Endothelial cell of umbilical vein (primary cell): ENCODE data around the gene TNFSF13. TPM values are rescaled to one million over a fixed set of nuclear protein-coding genes. Genes with fewer than 3 reads are reported as not detected.

Experiments used
- BruUV-seq: library from RNA; stranded (reverse); fragments of 400-500 nt; replicated peaks from 2 replicates; lab custom pipeline; 2021; lab: Mats Ljungman, UMichigan
- CTCF ChIA-PET: fragments of 300-600, 350-600 bp; sonication (Branson Sonifier 250); formaldehyde crosslinking; loops from one replicate; lab custom pipeline; 2021; ENCODE audit warnings: antibody characterized with exemption, inconsistent platforms; lab: Charles Lee
- POLR2A ChIA-PET: fragments of 300-600, 350-600 bp; sonication (Branson Sonifier 250); formaldehyde crosslinking; loops from one replicate; lab custom pipeline; 2021; ENCODE audit warnings: antibody characterized with exemption, inconsistent platforms; lab: Charles Lee
- DNase-seq: peaks from one replicate; pipeline ENCODE4 v3.0.0-alpha.2; 2011; ENCODE audit warnings: low read depth, low spot score
- FAIRE-seq: peaks from 2 replicates; lab custom pipeline; 2011; peaks lifted over from hg19 to GRCh38; lab: Jason Lieb, UNC
- H2AFZ ChIP-seq: 2 replicates; pipeline ENCODE4 v1.6.0; 2012; ENCODE audit warnings: low read depth, low read length, control low read depth, inconsistent platforms
- H3K27ac ChIP-seq: 2 replicates; pipeline ENCODE4 v1.5.1; 2011; ENCODE audit warnings: low read depth, mild to moderate bottlenecking, control low read depth, low read length, moderate library complexity; ENCODE audit not compliant: insufficient read depth
- H3K27me3 ChIP-seq, 2 experiments: 2 replicates each; pipeline versions ENCODE4 v1.6.0 to v1.6.1; 2011; ENCODE audit warnings: low read length in 2 of 2, mixed read lengths in 1 of 2; ENCODE audit not compliant: control insufficient read depth in 2 of 2, insufficient read depth in 2 of 2
- H3K36me3 ChIP-seq, 2 experiments: 2 replicates in 1 of 2; 3 replicates in 1 of 2; pipeline ENCODE4 v1.5.1; 2011; ENCODE audit warnings: low read length in 2 of 2, mild to moderate bottlenecking in 1 of 2, moderate library complexity in 1 of 2; ENCODE audit not compliant: control insufficient read depth in 2 of 2, insufficient read depth in 2 of 2; ENCODE audit errors: extremely low read depth in 1 of 2
- H3K4me1 ChIP-seq: 3 replicates; pipeline ENCODE4 v1.5.1; 2011; ENCODE audit warnings: mild to moderate bottlenecking, low read length; ENCODE audit not compliant: control insufficient read depth, insufficient read depth; ENCODE audit errors: extremely low read depth
- H3K4me2 ChIP-seq: 2 replicates; pipeline ENCODE4 v1.6.1; 2011; ENCODE audit warnings: low read length, control low read depth, mixed read lengths; ENCODE audit not compliant: insufficient read depth
- H3K4me3 ChIP-seq, 3 experiments: fragments of 200-600 bp in 1 of 3; sonication (generic), shearing (Covaris generic) in 1 of 3; replicated peaks in 1 of 3; 2 replicates each; pipeline ENCODE4 v1.5.1; 2011 to 2016; ENCODE audit warnings: control low read depth in 3 of 3, low read length in 3 of 3, mild to moderate bottlenecking in 2 of 3, inconsistent platforms in 1 of 3, low read depth in 1 of 3, moderate library complexity in 1 of 3; ENCODE audit not compliant: insufficient read depth in 1 of 3
- H3K79me2 ChIP-seq: 2 replicates; pipeline ENCODE4 v1.6.0; 2012; ENCODE audit warnings: low read length, inconsistent platforms; ENCODE audit not compliant: control insufficient read depth, insufficient read depth
- H3K9ac ChIP-seq: replicated peaks from 2 replicates; pipeline ENCODE3; 2011; ENCODE audit warnings: low read length, control low read depth; ENCODE audit not compliant: insufficient read depth; ENCODE audit errors: extremely low read depth
- H3K9me1 ChIP-seq: replicated peaks from 3 replicates; pipeline ENCODE4 v1.6.0; 2011; ENCODE audit warnings: mild to moderate bottlenecking, low read length; ENCODE audit not compliant: control insufficient read depth, insufficient read depth; ENCODE audit errors: extremely low read depth
- H3K9me3 ChIP-seq: replicated peaks from 2 replicates; pipeline ENCODE4 v1.5.1; 2012; ENCODE audit warnings: low read length, inconsistent platforms; ENCODE audit not compliant: control insufficient read depth, insufficient read depth
- H4K20me1 ChIP-seq: replicated peaks from 2 replicates; pipeline ENCODE3; 2011; ENCODE audit warnings: mild to moderate bottlenecking, low read length; ENCODE audit not compliant: control insufficient read depth, insufficient read depth; ENCODE audit errors: extremely low read depth
- EZH2 ChIP-seq: IDR thresholded peaks from 2 replicates; pipeline ENCODE4 v1.6.1; 2012; ENCODE audit warnings: borderline replicate concordance, low read depth, mild to moderate bottlenecking, moderate library complexity, low read length, inconsistent platforms; ENCODE audit not compliant: severe bottlenecking
- FOS ChIP-seq: IDR thresholded peaks from 2 replicates; pipeline ENCODE4 v1.6.1; 2011; ENCODE audit warnings: mild to moderate bottlenecking, low read length, moderate library complexity, borderline replicate concordance; ENCODE audit not compliant: insufficient read depth
- GATA2 ChIP-seq: IDR thresholded peaks from 2 replicates; pipeline ENCODE4 v1.7.0; 2011; ENCODE audit warnings: low read depth, mild to moderate bottlenecking, moderate library complexity, mixed read lengths, low read length; ENCODE audit not compliant: insufficient read length, insufficient read depth
- JUN ChIP-seq: IDR thresholded peaks from 2 replicates; pipeline ENCODE4 v1.6.1; 2011; ENCODE audit warnings: borderline replicate concordance, low read depth; ENCODE audit not compliant: insufficient read length, insufficient read depth
- MAX ChIP-seq: IDR thresholded peaks from 2 replicates; pipeline ENCODE4 v1.6.1; 2011; ENCODE audit not compliant: insufficient read depth, insufficient read length
- MYC ChIP-seq: IDR thresholded peaks from one replicate; pipeline ENCODE4 v1.6.1; 2011; ENCODE audit warnings: mild to moderate bottlenecking, low read depth, low read length
- POLR2A ChIP-seq: IDR thresholded peaks from 2 replicates; pipeline ENCODE4 v1.6.1; 2012; ENCODE audit warnings: low read depth, mild to moderate bottlenecking, control low read depth, low read length
- POLR2AphosphoS5 ChIP-seq: IDR thresholded peaks from 2 replicates; pipeline ENCODE4 v1.6.1; 2012; ENCODE audit warnings: low read depth, mild to moderate bottlenecking, control low read depth, low read length, moderate library complexity; ENCODE audit not compliant: insufficient read depth
- dilution Hi-C: fragments of 300-500 bp; cut with MboI; formaldehyde crosslinking; loops from one replicate; pipeline ENCODE4 v1.15.0; 2019; ENCODE audit warnings: low sequenced_read_pairs; ENCODE audit not compliant: extremely low pct_ligation_motif_present
- intact Hi-C: fragments of 100-400 bp; cut with micrococcal nuclease; formaldehyde crosslinking; loops from one replicate; pipeline ENCODE4 v1.10.0; 2022
- polyA plus RNA-seq, 4 experiments: library from polyadenylated mRNA; depleted of rRNA in 3 of 4; stranded (reverse) in 3 of 4; unstranded in 1 of 4; fragments of >200 nt; gene quantifications; 2 replicates each; pipeline versions ENCODE4 v1.2.1 to v1.2.3, GENCODE V29; 2011 to 2012; ENCODE audit warnings: missing spikeins in 1 of 4
- total RNA-seq: library from RNA; stranded (reverse); gene quantifications from 2 replicates; pipeline ENCODE4 v1.2.3, GENCODE V29; 2021
- TF ChIP-seq, protein P1 (sequence below), 2 donors: IDR thresholded peaks; 1 replicate in 1 of 2; 2 replicates in 1 of 2; pipeline ENCODE4 v1.5.1; 2011; ENCODE audit warnings: low read length in 2 of 2, mild to moderate bottlenecking in 2 of 2, moderate library complexity in 2 of 2, control low read depth in 1 of 2, inconsistent platforms in 1 of 2, low read depth in 1 of 2; ENCODE audit not compliant: insufficient read depth in 1 of 2; ENCODE audit errors: extremely low read depth in 1 of 2

Gene TNFSF13
- total and polyA plus RNA-seq, 2 donors (not counting 3 experiments of a cell fraction or from before 2014, with no cell fraction given): 3.6 to 5.4 TPM

DNA sequence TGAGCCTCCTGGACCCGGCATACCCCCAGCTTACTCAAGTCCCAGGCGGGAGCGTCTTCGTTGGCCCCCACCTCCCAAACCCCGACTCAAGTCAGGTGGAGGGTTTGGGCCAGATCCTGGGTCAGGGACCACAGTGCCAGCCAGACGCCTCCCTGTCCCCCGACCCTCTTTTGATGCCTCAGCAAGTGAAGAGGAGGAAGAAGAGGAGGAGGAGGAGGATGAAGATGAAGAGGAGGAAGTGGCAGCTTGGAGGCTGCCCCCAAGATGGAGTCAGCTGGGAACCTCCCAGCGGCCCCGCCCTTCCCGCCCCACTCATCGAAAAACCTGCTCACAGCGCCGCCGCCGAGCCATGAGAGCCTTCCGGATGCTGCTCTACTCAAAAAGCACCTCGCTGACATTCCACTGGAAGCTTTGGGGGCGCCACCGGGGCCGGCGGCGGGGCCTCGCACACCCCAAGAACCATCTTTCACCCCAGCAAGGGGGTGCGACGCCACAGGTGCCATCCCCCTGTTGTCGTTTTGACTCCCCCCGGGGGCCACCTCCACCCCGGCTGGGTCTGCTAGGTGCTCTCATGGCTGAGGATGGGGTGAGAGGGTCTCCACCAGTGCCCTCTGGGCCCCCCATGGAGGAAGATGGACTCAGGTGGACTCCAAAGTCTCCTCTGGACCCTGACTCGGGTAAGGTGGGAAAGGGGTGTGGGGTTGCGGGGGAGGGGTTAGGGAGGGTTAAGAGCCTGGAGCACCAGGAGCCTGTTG lies 4.7 kb downstream of the TNFSF13 start:
- H3K9me1 ChIP-seq: no peaks in the 10 kb centered on the region
- no peaks in the 10 kb centered on the region for H4K20me1 ChIP-seq
- intact Hi-C loops: no loop called here
- no peak overlapping the region for H2AFZ ChIP-seq
- no peaks in the 10 kb centered on the region for H3K9me3 ChIP-seq
- no TSS peak for BruUV-seq
- no peaks in the 10 kb centered on the region for H3K27me3 ChIP-seq
- POLR2A ChIA-PET: interaction anchor here (0.6 kb wide), 1 partner anchor 16 kb away, joined by 4 read pairs; no protein-coding TSS in a partner anchor
- no peak for TF ChIP-seq GATA2
- TF ChIP-seq JUN: no peak
- TF ChIP-seq POLR2A: no peak
- TF ChIP-seq, protein P1, sequence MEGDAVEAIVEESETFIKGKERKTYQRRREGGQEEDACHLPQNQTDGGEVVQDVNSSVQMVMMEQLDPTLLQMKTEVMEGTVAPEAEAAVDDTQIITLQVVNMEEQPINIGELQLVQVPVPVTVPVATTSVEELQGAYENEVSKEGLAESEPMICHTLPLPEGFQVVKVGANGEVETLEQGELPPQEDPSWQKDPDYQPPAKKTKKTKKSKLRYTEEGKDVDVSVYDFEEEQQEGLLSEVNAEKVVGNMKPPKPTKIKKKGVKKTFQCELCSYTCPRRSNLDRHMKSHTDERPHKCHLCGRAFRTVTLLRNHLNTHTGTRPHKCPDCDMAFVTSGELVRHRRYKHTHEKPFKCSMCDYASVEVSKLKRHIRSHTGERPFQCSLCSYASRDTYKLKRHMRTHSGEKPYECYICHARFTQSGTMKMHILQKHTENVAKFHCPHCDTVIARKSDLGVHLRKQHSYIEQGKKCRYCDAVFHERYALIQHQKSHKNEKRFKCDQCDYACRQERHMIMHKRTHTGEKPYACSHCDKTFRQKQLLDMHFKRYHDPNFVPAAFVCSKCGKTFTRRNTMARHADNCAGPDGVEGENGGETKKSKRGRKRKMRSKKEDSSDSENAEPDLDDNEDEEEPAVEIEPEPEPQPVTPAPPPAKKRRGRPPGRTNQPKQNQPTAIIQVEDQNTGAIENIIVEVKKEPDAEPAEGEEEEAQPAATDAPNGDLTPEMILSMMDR (IDR thresholded peaks at IDR 0.05; ENCODE audit: extremely low read depth in 1 of 2, insufficient read depth in 1 of 2, low read depth in 1 of 2, low read length in 2 of 2): no peak
- TF ChIP-seq POLR2AphosphoS5: no peak
- no peak for TF ChIP-seq MAX
- TF ChIP-seq EZH2: no peak
- TF ChIP-seq MYC: no peak
- no peak for TF ChIP-seq FOS
- no peak for DNase-seq
- peak overlapping the region; percentile 67 for H3K9ac ChIP-seq
- H3K36me3 ChIP-seq: peaks cover 8 to 19% of the 10 kb centered on the region in 2 experiments
- dilution Hi-C loops: no loop called here
- H3K4me3 ChIP-seq: no peak overlapping the region
- peaks cover 39% of the 10 kb centered on the region for H3K79me2 ChIP-seq
- H3K27ac ChIP-seq: no peak overlapping the region
- CTCF ChIA-PET: interaction anchor here (5.6 to 6.7 kb wide), 2 partner anchors 25 to 48 kb away, joined by 61 to 314 read pairs; partner anchors contain the start of gene SOX15
- peaks cover 26% of the 10 kb centered on the region for H3K4me1 ChIP-seq
- FAIRE-seq: no peak
- H3K4me2 ChIP-seq: peak overlapping the region; percentile 82
